Activated CD4-positive, alpha-beta T cell treated with anti-CD3 and anti-CD28 coated beads for 36 hours (primary cell): ENCODE data around the gene TNIP3. TPM values are rescaled to one million over a fixed set of nuclear protein-coding genes. Genes with fewer than 3 reads are reported as not detected.

Source experiments
- ATAC-seq: fragments of 200-7000 bp; cut with Tn5 transposase; one replicate; pipeline ENCODE4 v1.10.0; 2021; ENCODE audit warnings: mild to moderate bottlenecking, moderate library complexity
- CTCF ChIA-PET: fragments of 350-600 bp; sonication (Branson Sonifier 250); formaldehyde crosslinking; loops from one replicate; lab custom pipeline; 2021; ENCODE audit warnings: antibody characterized with exemption; lab: Charles Lee
- POLR2A ChIA-PET: fragments of 350-600 bp; sonication (Branson Sonifier 250); formaldehyde crosslinking; loops from one replicate; lab custom pipeline; 2021; ENCODE audit warnings: antibody characterized with exemption, inconsistent platforms; lab: Charles Lee
- DNase-seq: peaks from one replicate; pipeline ENCODE4 v3.0.0-alpha.2; 2020
- H3K27ac Mint-ChIP-seq: one replicate; pipeline ENCODE4 v1.8.0; 2021; ENCODE audit warnings: mixed read lengths
- H3K27me3 Mint-ChIP-seq: one replicate; pipeline ENCODE4 v1.8.0; 2021; ENCODE audit warnings: mixed read lengths
- H3K36me3 Mint-ChIP-seq: one replicate; pipeline ENCODE4 v1.8.0; 2021; ENCODE audit warnings: low read depth, mixed read lengths
- H3K4me1 Mint-ChIP-seq: one replicate; pipeline ENCODE4 v1.8.0; 2021; ENCODE audit warnings: mixed read lengths
- H3K4me3 Mint-ChIP-seq: one replicate; pipeline ENCODE4 v1.8.0; 2021; ENCODE audit warnings: mild to moderate bottlenecking, moderate library complexity, mixed read lengths
- H3K9me3 Mint-ChIP-seq: one replicate; pipeline ENCODE4 v1.8.0; 2021; ENCODE audit warnings: low read depth, mixed read lengths
- intact Hi-C, 2 experiments: fragments of 100-400 bp; cut with DNase I in 1 of 2; cut with micrococcal nuclease in 1 of 2; formaldehyde crosslinking; loops; one replicate each; pipeline versions ENCODE4 v1.14.2 to v1.15.1; 2022 to 2024; cut with DNase I, micrococcal nuclease
- total RNA-seq, 2 experiments: library from RNA; stranded (reverse); gene quantifications; one replicate each; pipeline ENCODE4 v1.2.3, GENCODE V29; 2021

TNIP3 gene
- total RNA-seq, 2 experiments from 2014 or later, result 3.7 to 4.8 TPM

DNA sequence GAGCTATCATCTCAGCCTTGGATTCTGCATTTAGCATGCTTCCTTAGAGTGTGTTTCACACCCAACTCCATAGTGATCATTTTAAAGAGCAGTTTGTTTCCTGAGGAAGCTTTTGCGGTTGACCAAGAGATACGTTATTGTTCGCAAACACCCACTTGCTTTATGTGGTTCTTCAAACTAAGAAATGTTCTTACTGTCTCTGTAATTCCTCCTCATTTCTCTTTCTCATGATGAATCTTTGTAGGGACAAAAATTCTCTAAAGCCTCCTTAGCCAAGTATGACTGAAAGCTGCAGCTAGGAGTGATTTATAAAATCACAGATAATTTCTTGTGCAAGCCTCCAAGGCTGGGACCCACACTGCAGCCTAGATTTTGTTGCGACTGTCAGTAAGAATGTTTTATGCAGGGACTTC is 10.0 kb downstream of the TNIP3 start:
- ChIA-PET POLR2A (interaction anchor here (0.6 to 0.7 kb wide), 2 partner anchors 16 to 101 kb away, joined by 4 read pairs; no protein-coding TSS in a partner anchor), CTCF (interaction anchor here (1.3 kb wide), 1 partner anchor 108 kb away, joined by 3 read pairs; no protein-coding TSS in a partner anchor)
- H3K36me3 Mint-ChIP-seq, result peaks cover 6% of the 10 kb centered on the region
- peaks cover 12% of the 10 kb centered on the region for H3K27me3 Mint-ChIP-seq
- peaks cover 2% of the 10 kb centered on the region for H3K9me3 Mint-ChIP-seq
- peak; percentile 80 for ATAC-seq
- peaks cover 63% of the 10 kb centered on the region for H3K4me1 Mint-ChIP-seq
- peak; percentile 34 for DNase-seq
- peak overlapping the region; percentile 1 for H3K4me3 Mint-ChIP-seq
- intact Hi-C loops, result loop anchor here (1.0 to 5.0 kb wide), 7 partner anchors 15 to 112 kb away; no protein-coding TSS in a partner anchor
- H3K27ac Mint-ChIP-seq, result no peak overlapping the region

GRCh38 chr4:121151942-121152341 is 12.2 kb downstream of the TNIP3 start:
- Mint-ChIP-seq H3K36me3 (peaks cover 3% of the 10 kb centered on the region), H3K27ac (no peak overlapping the region), H3K4me3 (no peak overlapping the region), H3K27me3 (peaks cover 7% of the 10 kb centered on the region), H3K4me1 (peaks cover 62% of the 10 kb centered on the region), H3K9me3 (peaks cover 2% of the 10 kb centered on the region)
- POLR2A ChIA-PET, result no interaction called here
- ATAC-seq (no peak), DNase-seq (no peak)
- CTCF ChIA-PET, result interaction anchor here (0.7 to 1.2 kb wide), 4 partner anchors 13 to 249 kb away, joined by 3 to 4 read pairs (median 4); no protein-coding TSS in a partner anchor
- intact Hi-C loops, result loop anchor here in 1 of 2 experiments (5.0 kb wide), 2 partner anchors 40 to 110 kb away; no protein-coding TSS in a partner anchor

- ChIA-PET CTCF (interaction anchor here (1.0 to 1.3 kb wide), 3 partner anchors 16 to 41 kb away, joined by 3 to 4 read pairs (median 3); no protein-coding TSS in a partner anchor), POLR2A (interaction anchor here (0.5 kb wide), 1 partner anchor 153 kb away, joined by 3 read pairs; no protein-coding TSS in a partner anchor)
- intact Hi-C loops, result loop anchor here (1.0 to 5.0 kb wide), 3 partner anchors 38 to 109 kb away; no protein-coding TSS in a partner anchor
- peak; percentile 61 for ATAC-seq
- Mint-ChIP-seq H3K4me3 (no peak overlapping the region), H3K9me3 (peaks cover 2% of the 10 kb centered on the region), H3K27ac (no peak overlapping the region), H3K36me3 (peaks cover 4% of the 10 kb centered on the region), H3K4me1 (peaks cover 54% of the 10 kb centered on the region), H3K27me3 (peaks cover 3% of the 10 kb centered on the region)
- DNase-seq, result peak; percentile 32
Observed at GRCh38 chr4:121150486-121150885, 13.6 kb downstream of the TNIP3 start.

GRCh38 chr4:121150003-121150402 is 14.1 kb downstream of the TNIP3 start:
- Mint-ChIP-seq H3K27ac (no peak overlapping the region), H3K27me3 (peaks cover 3% of the 10 kb centered on the region), H3K9me3 (peaks cover 2% of the 10 kb centered on the region), H3K4me3 (no peak overlapping the region), H3K36me3 (peaks cover 4% of the 10 kb centered on the region), H3K4me1 (peaks cover 50% of the 10 kb centered on the region)
- no peak for ATAC-seq
- ChIA-PET CTCF (interaction anchor here (1.0 to 1.3 kb wide), 2 partner anchors 31 to 41 kb away, joined by 3 to 4 read pairs; no protein-coding TSS in a partner anchor), POLR2A (no interaction called here)
- intact Hi-C loops, result loop anchor here (1.0 to 5.0 kb wide), 3 partner anchors 38 to 109 kb away; no protein-coding TSS in a partner anchor
- DNase-seq, result no peak

- ATAC-seq (no peak), DNase-seq (no peak)
- Mint-ChIP-seq H3K27ac (no peak overlapping the region), H3K36me3 (peaks cover 4% of the 10 kb centered on the region), H3K9me3 (peaks cover 2% of the 10 kb centered on the region), H3K4me3 (no peak overlapping the region), H3K27me3 (peaks cover 3% of the 10 kb centered on the region), H3K4me1 (peaks cover 44% of the 10 kb centered on the region)
- intact Hi-C loops, result no loop called here
- CTCF ChIA-PET, result interaction anchor here (0.5 to 1.3 kb wide), 3 partner anchors 13 to 940 kb away, joined by 3 to 5 read pairs (median 3); no protein-coding TSS in a partner anchor
- POLR2A ChIA-PET, result no interaction called here
Observed at GRCh38 chr4:121148621-121149020, 15.5 kb downstream of the TNIP3 start.

- ChIA-PET CTCF (interaction anchor here (0.6 to 1.0 kb wide), 3 partner anchors 9 to 195 kb away, joined by 3 to 5 read pairs (median 4); no protein-coding TSS in a partner anchor), POLR2A (no interaction called here)
- Mint-ChIP-seq H3K4me1 (peaks cover 45% of the 10 kb centered on the region), H3K27ac (no peak overlapping the region), H3K27me3 (peaks cover 3% of the 10 kb centered on the region), H3K36me3 (peaks cover 4% of the 10 kb centered on the region), H3K9me3 (peaks cover 2% of the 10 kb centered on the region), H3K4me3 (no peak overlapping the region)
- no peak for DNase-seq
- ATAC-seq, result no peak
- intact Hi-C loops, result no loop called here
Observed at GRCh38 chr4:121148000-121148399, 16.1 kb downstream of the TNIP3 start.

DNA sequence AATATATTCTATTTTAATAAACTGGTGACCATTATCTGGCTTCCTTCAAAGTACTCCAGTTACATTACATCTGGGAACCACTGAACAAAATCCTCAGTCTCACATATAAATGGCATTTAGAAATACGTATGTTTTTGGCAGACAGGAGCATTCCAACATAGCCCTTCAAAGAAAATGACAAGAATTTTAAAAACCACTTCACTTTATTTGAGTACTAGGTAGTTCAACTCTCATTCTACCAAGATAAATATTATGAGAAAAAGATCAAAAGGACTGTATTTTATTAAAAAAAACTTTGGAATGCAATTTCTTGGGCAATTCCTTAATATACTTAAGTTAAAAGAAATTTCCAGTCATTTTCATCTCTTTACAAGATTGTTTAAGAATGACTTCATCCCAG is 17.6 kb downstream of the TNIP3 start:
- H3K36me3 Mint-ChIP-seq, result peaks cover 6% of the 10 kb centered on the region
- no peak overlapping the region for H3K4me3 Mint-ChIP-seq
- H3K27me3 Mint-ChIP-seq, result peaks cover 3% of the 10 kb centered on the region
- intact Hi-C loops, result no loop called here
- CTCF ChIA-PET, result no interaction called here
- DNase-seq (no peak), ATAC-seq (no peak)
- POLR2A ChIA-PET, result no interaction called here
- H3K27ac Mint-ChIP-seq, result no peak overlapping the region
- peaks cover 40% of the 10 kb centered on the region for H3K4me1 Mint-ChIP-seq
- H3K9me3 Mint-ChIP-seq, result no peaks in the 10 kb centered on the region

DNA sequence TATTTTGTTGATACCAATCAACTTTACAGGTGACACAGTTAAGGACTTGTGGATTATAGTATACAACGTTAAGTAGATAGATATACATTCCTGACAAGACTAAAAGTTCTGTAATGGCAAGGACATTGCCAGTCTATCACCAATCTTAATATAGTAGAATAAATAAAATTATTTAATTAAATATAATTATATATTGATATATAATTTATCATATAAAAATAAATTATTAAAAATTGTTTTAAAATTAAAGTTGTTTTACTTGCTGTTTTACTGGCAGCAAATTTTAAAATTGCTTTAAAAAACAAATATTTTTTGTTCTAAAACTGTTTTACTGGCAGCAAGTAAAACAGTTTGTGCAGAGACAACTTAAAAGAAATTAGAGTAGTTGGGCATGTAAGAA is 18.7 kb downstream of the TNIP3 start:
- DNase-seq (no peak), ATAC-seq (no peak)
- H3K27me3 Mint-ChIP-seq, result peaks cover 3% of the 10 kb centered on the region
- ChIA-PET CTCF (no interaction called here), POLR2A (no interaction called here)
- peaks cover 12% of the 10 kb centered on the region for H3K36me3 Mint-ChIP-seq
- H3K4me1 Mint-ChIP-seq, result peaks cover 32% of the 10 kb centered on the region
- H3K27ac Mint-ChIP-seq, result no peak overlapping the region
- H3K4me3 Mint-ChIP-seq, result no peak overlapping the region
- intact Hi-C loops, result no loop called here
- no peaks in the 10 kb centered on the region for H3K9me3 Mint-ChIP-seq

DNA sequence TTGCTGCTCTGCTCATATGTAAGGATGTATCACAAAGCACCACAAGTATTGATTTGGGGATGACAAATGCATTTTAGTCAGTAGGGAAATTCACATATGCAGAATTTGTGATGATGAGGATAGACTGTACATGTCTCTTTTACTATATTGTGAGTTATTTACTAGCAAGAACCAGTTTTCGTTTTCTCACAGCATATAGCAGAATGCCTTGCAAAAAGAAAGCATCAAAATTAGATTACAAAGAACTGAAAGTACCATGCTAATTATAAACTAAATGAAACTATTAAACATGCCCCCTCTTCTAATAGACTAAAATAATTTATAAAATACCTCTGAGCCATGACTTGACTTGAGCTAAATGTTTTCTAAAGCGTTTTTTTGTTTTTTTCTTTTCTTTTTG is 20.1 kb downstream of the TNIP3 start:
- peaks cover 3% of the 10 kb centered on the region for H3K27me3 Mint-ChIP-seq
- H3K36me3 Mint-ChIP-seq, result peaks cover 13% of the 10 kb centered on the region
- CTCF ChIA-PET, result no interaction called here
- H3K9me3 Mint-ChIP-seq, result no peaks in the 10 kb centered on the region
- POLR2A ChIA-PET, result no interaction called here
- ATAC-seq, result no peak
- DNase-seq, result no peak
- H3K27ac Mint-ChIP-seq, result no peak overlapping the region
- H3K4me1 Mint-ChIP-seq, result peaks cover 41% of the 10 kb centered on the region
- intact Hi-C loops, result no loop called here
- no peak overlapping the region for H3K4me3 Mint-ChIP-seq

DNA sequence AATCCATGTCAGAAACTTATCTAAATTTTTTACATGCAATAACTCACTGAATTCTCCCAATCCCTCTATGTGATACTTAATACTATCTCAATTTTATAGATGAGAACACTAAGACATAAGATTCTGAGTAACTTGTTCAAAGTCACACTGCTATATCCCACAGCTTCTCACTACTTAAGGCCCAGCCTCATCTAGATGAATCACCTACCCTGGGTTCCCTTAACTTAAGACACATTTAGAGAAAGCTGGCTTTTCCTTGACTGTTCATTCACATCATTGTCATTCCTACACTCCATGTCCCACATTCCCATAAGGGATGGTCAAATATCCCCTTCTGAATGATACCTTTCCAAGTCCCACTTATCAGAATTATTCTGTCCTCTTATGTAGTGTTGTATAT is 21.0 kb downstream of the TNIP3 start:
- intact Hi-C loops, result no loop called here
- POLR2A ChIA-PET, result no interaction called here
- DNase-seq (no peak), ATAC-seq (no peak)
- H3K4me1 Mint-ChIP-seq, result peaks cover 49% of the 10 kb centered on the region
- H3K27me3 Mint-ChIP-seq, result peaks cover 3% of the 10 kb centered on the region
- H3K4me3 Mint-ChIP-seq, result no peak overlapping the region
- H3K27ac Mint-ChIP-seq, result no peak overlapping the region
- H3K36me3 Mint-ChIP-seq, result peaks cover 14% of the 10 kb centered on the region
- CTCF ChIA-PET, result no interaction called here
- H3K9me3 Mint-ChIP-seq, result no peaks in the 10 kb centered on the region

DNA sequence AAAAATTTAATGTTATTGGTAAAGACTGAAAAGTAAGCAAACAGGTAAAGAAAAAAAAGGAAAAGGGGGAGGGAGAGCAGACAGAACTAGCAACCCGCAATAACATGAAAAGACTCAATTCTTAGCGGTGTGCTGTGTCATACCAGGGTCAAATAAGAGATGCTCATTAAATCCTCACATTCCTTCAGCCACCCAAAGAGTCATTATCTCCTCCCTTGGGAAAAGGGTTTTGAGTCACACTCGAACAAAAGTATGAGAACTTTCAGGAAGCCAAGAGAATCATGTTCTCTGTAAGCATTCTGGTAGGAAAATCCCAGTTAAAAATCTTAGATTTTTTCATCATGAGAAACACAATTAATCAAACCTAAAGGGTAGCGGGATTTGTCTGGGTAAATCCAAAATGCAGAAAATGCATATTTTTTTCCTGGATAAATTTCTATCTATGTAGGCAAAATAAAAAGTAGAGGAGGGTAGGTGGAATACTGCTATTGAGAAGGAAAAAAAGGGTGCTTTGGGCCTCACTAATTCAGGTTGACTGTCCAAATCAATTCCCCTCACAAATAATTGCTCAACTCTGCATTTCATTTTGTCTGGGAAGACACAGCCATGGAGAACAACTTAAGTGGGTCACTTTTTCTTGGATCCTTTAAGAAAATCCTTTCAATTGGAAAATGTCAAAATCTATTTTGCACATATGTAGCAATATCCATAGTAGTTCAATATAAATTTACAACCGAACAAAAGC is 23.2 kb downstream of the TNIP3 start:
- POLR2A ChIA-PET, result no interaction called here
- ATAC-seq (no peak), DNase-seq (no peak)
- CTCF ChIA-PET, result no interaction called here
- intact Hi-C loops, result no loop called here
- H3K36me3 Mint-ChIP-seq, result peaks cover 12% of the 10 kb centered on the region
- H3K27ac Mint-ChIP-seq, result no peak overlapping the region
- H3K9me3 Mint-ChIP-seq, result no peaks in the 10 kb centered on the region
- H3K27me3 Mint-ChIP-seq, result no peaks in the 10 kb centered on the region
- H3K4me3 Mint-ChIP-seq, result no peak overlapping the region
- H3K4me1 Mint-ChIP-seq, result peaks cover 48% of the 10 kb centered on the region
